GM21528 (cell line): ENCODE measurements around the gene MRPS6.
A peak's percentile ranks its signal among the peaks of the same experiment; 100 is the strongest.

Experiments used
- ATAC-seq: cut with Tn5 transposase; IDR thresholded peaks from one replicate; pipeline ENCODE4 v1.9.1; 2021; ENCODE audit warnings: mild to moderate bottlenecking, moderate library complexity; ENCODE audit not compliant: unreplicated experiment, low FRiP score

MRPS6 gene

DNA sequence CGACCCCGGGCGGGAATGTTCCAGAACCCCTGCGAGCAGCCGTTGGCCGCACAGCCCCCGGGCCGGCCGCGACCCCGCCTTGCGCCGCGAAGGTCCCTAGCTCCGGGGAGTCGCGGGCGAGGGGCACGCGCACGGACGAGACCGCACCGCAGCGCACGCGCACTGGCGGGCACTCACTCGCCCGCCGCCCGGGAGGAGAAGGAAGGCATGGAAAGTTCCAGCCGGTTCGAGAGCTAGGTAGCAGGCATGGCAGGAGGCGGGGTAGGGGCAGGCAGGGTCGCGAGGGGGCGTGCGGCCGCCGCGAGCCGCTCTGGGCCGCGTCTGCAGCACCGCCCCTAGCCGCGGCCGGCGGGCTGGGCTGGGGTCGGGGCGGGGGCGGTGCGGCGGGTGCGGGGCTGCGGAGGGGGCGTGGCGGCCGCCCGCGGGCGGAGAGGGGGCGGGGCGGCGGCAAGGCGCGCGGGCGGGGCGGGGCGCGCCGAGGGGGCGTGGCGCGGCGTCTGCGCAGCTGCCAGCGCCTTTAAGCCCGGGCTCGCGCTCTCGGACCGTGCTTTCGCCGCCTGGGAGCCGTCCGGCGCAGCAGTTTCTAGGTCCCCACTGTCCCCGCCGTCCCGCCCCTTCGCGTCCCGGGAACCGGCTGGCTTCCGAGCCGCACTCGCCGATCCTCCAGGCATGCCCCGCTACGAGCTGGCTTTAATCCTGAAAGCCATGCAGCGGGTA is at the start of gene MRPS6, which contains the start of gene SLC5A3:
Gene MRPS6 (plus strand): TSS at position 547 of the 717 bp plus-strand sequence. CDS start 123 bp downstream, at position 670.
Gene SLC5A3 (plus strand): TSS at position 547 of the 717 bp plus-strand sequence. CDS start 21,621 bp downstream, outside the sequence.
- ATAC-seq, result peak; percentile 76

GRCh38 chr21:34023691-34024373 is 49.5 kb upstream of the MRPS6 start:
- ATAC-seq, result no peak

DNA sequence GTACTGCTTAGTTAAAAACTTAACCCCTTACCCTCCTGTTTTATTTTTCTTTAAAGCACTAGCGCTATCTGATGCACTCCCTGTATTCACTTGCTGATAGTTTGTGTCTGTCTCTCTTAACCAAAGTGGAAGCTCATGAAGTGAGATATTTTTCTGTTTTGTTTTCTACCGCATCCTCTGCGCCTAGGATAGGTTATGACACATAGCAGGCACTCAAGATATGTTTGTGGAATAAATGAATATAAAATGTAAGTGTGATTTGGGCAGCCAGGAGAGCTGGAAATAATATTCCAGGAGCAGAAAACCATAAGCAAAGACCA is 49.0 kb upstream of the MRPS6 start:
- no peak for ATAC-seq

DNA sequence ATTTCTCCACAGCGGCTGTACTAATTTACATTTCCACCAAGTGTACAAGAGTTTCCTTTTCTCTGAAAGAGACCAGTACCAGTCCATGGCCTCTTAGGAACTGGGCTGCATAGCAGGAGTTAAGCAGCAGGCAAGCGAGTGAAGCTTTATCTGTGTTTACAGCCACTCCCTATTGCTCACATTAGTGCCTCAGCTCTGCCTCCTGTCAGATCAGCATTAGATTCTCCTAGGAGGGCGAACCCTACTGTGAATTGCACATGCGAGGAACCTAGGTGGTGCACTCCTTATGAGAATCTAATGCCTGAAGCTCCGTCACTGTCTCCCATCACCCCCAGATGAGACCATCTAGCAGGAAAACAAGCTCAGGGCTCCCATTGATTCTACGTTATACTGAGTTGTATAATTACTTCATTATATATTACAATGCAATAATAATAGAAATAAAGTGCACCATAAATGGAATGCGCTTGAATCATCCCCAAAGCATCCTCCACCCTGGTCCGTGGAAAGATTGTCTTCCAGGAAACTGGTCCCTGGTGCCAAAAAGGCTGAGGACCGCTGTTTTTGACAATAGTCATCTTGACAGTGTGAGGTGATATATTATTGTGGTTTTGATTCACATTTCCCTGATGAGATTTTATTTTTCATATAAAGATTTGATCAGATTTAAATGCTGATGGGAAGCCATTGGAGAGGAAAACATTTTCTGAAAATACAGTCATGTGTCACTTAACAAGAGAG is 45.5 kb upstream of the MRPS6 start:
- ATAC-seq, result no peak

GRCh38 chr21:34029743-34030528 is 43.4 kb upstream of the MRPS6 start:
- peak; percentile 65 for ATAC-seq

DNA sequence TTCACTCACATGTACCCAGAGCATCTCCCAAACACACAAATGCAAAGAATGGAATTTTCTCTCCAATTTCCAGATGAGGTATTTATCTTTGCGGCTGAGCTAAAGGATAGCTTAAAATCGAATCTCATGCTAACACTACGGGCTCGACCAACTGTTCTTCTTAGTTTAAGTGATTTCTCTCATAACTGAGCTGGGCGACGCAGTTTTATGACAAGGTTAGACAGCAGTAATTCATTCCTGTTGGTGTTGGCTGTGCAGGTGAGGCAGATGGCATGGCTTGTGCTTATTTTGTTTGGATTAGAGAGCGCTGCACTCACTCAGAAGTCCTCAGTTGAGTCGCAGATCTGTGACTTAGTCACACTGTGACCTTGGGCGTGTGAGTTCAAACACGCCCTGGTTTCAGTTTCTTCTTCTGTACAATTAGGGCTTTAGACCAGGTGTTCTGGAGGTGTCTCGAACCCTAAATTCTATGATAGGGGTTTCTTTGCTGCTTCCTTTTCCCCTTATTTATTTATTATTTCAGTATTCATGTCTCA is 41.5 kb upstream of the MRPS6 start:
- ATAC-seq, result no peak

DNA sequence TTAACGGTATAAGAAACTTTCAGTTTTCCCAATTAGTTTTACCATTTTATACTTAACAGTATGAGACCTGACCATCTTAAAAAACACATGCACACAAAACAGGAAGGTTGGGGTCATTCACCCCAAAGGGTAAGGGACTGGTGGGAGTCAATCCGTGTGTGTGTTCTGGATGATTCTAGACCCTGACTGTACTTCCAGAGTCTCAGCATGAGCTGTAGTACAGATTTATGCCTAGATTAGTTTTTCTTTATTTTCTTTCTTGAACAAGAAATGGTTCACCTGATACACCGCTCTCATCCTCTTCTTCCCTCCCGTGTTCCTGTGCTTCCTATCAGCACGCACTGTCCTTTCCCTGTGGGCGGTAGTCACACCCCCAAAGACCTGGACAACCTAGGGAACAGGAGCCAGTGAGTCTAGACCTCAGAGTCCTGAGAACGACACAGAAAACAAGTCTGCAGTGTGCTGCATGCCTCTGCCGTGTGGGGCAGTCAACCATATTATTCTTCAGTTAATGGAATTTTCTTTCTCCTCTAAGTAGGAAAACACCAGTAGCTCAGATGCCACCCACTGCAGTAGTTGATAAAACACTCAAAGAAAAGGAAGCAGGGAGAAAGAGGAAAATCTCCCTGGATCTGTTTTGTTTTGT is 38.9 kb upstream of the MRPS6 start:
- ATAC-seq, result no peak

DNA sequence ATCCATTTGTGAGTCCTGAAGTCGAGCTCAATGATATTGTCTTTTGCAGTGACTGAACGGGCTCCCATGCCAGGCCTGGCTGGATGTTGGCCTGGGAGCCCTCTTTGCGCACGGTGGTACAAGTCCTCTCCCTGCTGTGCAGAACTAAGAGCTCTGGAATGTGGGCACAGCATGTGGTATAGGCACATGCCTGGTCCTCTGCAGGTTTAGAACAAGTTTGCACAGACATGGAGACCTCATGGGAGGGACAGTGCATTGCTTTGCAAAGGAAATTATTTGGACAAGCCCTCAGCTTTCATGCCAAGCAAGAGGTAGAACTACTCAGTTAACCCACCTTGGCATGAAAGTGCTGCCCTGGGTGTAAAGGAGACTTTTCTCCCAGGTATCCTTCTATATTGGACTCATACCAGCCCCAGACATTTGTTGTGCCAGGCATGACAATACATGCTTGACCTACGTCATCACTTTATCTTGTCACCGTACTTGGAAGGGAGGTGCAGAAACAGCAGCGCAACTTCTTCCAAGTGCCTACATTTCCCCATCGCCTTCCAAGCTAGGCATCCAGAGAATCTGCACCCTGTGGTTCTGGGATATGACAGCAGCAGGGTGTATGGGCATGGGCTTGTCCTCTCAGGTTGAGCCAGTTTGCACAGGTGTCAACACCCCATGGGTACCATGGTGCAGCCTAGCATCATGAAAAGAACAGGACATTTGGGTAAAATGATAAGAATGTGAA is 37.6 kb upstream of the MRPS6 start:
- ATAC-seq, result no peak

DNA sequence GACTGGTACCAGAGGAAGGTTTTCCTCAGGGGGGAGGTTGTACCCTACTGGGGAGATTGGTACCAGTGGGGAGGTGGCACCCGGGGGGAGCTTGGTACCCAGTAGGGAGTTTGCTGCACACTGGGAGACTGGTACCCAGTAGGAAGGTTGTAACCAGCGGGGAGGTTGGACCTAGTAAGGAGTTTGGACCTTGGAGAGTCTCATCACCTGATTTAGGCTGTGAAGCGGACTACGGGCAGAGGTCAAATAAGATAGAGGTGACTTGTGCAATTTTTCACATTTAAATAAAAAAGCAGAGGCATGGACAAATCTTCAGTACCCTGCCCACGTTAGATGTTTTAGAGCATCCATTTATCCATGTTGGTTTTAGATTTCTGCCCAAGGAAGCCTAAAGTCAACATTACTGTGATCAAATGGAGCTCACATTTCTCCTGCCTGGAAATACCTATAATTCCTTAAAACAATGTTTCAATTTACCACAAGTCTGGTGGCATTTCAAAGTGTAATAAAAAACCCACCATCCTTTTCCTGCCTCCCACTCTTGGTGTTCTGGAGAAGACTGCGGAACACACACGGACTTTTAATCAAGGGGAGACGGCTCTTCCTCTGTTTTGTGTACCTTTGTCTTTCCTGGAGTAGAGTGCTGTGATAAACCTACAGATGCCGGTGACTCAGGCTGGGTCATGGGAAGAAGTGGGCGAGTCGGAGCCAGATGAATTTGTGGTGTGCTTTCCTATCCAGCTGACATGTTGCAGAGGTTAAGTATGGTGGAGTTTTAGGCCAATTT is 36.2 kb upstream of the MRPS6 start:
- no peak for ATAC-seq

GRCh38 chr21:34039678-34040382 is 33.5 kb upstream of the MRPS6 start:
- no peak for ATAC-seq

DNA sequence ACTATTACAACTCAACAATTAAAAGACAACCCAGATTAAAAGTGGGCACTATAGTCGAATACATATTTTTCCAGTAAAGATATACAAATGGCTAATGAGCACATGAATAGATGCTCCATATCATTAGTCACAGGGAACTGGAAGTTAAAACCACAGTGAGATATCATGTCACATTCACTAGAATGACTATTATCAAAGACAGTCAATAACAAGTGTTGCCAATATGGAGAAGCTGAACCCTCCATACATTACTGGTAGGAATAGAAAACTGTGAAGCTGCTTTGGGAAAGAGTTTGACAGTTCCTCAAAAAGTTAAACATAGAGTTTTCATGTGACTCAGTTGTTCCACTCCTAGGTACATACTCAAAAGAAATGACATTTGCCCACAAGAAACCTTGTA is 30.6 kb upstream of the MRPS6 start:
- ATAC-seq, result no peak

DNA sequence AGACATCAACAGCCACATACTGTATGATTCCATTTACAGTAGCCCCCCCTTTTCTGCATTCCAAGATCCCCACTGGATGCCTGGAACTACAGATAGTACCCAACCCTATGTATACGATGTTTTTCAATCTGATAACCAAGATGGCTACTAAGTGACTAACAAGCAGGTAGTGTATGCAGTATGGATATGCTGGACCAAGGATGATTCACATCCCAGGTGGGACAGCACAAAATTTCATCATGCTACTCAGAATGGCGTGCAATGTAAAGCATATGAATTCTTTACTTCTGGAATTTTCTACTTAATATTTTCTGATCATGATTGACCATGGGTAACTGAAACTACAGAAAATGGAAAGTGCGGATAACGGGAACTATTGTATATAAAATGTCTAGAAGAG is 30.0 kb upstream of the MRPS6 start:
- no peak for ATAC-seq

- ATAC-seq, result no peak
These were observed 26.5 kb upstream of the MRPS6 start for GRCh38 chr21:34046917-34047316.

DNA sequence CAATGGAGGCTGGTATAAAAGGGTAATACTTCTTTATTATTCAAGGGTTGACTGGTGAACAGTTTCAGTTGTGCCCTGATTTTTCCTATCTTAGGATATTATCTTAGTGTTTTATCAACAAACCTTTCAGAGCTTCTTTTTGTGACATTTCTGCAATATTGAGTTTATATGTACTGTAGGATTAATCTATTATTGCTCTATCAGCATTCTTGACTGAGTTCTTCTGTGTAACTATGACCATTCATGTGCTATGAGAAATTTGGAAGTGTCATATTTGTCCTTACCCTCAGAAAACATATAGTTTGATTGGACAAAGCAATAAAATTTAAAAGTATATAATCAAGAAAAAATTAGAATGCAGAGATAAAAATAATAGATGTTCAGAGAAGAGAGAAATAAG is 25.5 kb upstream of the MRPS6 start:
- ATAC-seq, result no peak

DNA sequence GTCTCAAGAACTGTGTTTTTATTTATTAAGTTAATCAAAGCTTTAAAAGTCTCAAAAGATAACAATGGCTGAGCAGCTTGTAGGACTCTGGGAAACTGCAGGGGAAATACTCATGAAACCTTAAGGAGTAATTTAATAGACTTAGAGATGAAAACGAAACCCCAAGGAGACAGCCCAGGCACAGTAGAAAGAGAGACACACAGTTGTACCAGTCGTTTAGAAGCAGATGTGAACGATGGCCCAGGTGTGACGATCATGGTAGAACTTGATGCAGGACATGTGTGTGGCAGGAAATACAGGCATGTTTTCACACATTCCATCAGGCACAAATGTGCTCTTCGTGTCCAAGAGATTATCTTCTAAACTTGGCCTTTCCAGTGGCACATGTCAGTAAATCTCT is 21.2 kb upstream of the MRPS6 start:
- no peak for ATAC-seq

- ATAC-seq, result no peak
These were observed 19.1 kb upstream of the MRPS6 start for GRCh38 chr21:34054259-34054658.

DNA sequence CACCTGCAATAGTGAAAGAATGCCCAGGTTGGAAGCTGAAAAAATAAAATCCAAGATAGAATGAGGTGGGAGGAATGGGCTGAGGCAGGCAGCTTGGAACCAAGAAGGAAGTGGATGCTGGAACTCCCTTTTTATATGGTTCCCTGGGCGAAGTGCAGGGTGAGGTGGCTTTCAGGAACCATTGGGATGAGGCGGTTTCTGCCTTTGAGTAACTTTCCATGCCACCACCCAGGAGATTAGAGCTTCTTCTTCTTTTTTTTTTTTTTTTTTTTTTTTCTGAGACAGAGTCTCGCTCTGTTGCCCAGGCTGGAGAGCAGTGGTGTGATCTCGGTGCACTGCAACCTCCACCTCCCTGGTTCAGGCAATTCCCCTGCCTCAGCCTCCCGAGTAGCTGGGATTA is 17.8 kb upstream of the MRPS6 start:
- ATAC-seq, result no peak

DNA sequence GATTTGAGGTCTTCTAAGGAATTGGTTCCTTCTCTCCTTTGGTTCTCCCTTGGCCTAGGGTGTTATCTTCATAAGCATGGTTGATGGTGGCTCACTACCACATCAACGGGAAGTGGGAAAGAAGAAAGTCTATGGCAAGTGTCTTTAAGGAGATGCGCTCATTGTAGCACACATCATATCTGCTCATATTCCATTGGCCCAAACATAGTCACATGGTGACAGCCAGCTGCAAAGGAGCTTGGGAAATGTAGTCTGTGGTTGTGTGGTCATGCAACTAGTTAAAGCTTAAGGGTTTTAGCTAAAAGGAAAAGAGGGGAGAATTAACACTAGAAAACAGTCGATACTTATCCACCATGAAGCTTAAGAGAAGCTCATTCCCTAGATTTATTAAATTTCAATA is 11.4 kb upstream of the MRPS6 start:
- no peak for ATAC-seq
